Activated CD4-positive, alpha-beta memory T cell treated with anti-CD3 and anti-CD28 coated beads, Interleukin-2, amount 10 ng/mL, durations not matched to agents 7 days and 5 days (primary cell): ENCODE results near the gene FABP3. TPM values are rescaled to one million over a fixed set of nuclear protein-coding genes. Genes with fewer than 3 reads are reported as not detected.
A peak's percentile ranks its signal among the peaks of the same experiment; 100 is the strongest.
"Not testable (repeated sequence)": the region's sequence is repeated elsewhere in the genome, so short reads cannot be mapped to it uniquely, and the experiment has no call there.

Experiments used
- CTCF ChIA-PET: fragments of 350-600 bp; sonication (Branson Sonifier 250); formaldehyde crosslinking; loops from one replicate; lab custom pipeline; 2021; ENCODE audit warnings: antibody characterized with exemption, inconsistent platforms; lab: Charles Lee
- POLR2A ChIA-PET: fragments of 350-600 bp; sonication (Branson Sonifier 250); formaldehyde crosslinking; loops from one replicate; lab custom pipeline; 2021; ENCODE audit warnings: antibody characterized with exemption; lab: Charles Lee
- DNase-seq: peaks from one replicate; pipeline ENCODE4 v3.0.0-alpha.2; 2020
- H3K27ac Mint-ChIP-seq: one replicate; pipeline ENCODE4 v1.8.0; 2021; ENCODE audit warnings: mild to moderate bottlenecking, mixed read lengths
- H3K27me3 Mint-ChIP-seq: one replicate; pipeline ENCODE4 v1.8.0; 2021; ENCODE audit warnings: mixed read lengths
- H3K36me3 Mint-ChIP-seq: one replicate; pipeline ENCODE4 v1.8.0; 2021; ENCODE audit warnings: low read depth, mixed read lengths
- H3K4me1 Mint-ChIP-seq: one replicate; pipeline ENCODE4 v1.8.0; 2021; ENCODE audit warnings: mixed read lengths
- H3K4me3 Mint-ChIP-seq: one replicate; pipeline ENCODE4 v1.8.0; 2021; ENCODE audit warnings: mild to moderate bottlenecking, mixed read lengths
- H3K9me3 Mint-ChIP-seq: one replicate; pipeline ENCODE4 v1.8.0; 2021; ENCODE audit warnings: mixed read lengths
- total RNA-seq, 2 experiments: library from RNA; stranded (reverse); gene quantifications; one replicate each; pipeline ENCODE4 v1.2.3, GENCODE V29; 2021

The FABP3 gene
- total RNA-seq, 2 experiments from 2014 or later: not detected

GRCh38 chr1:31394584-31395193 is 21.8 kb upstream of the FABP3 start:
- H3K27me3 Mint-ChIP-seq: peaks cover 3% of the 10 kb centered on the region
- no peaks in the 10 kb centered on the region for H3K36me3 Mint-ChIP-seq
- CTCF ChIA-PET: interaction anchor here (0.6 to 4.5 kb wide), 30 partner anchors 11 to 418 kb away, joined by 3 to 42 read pairs (median 4); partner anchors contain the start of genes FABP3 and PEF1
- H3K4me3 Mint-ChIP-seq: peak overlapping the region; percentile 73
- H3K9me3 Mint-ChIP-seq: no peaks in the 10 kb centered on the region
- POLR2A ChIA-PET: interaction anchor here (0.8 to 1.3 kb wide), 5 partner anchors 10 to 154 kb away, joined by 3 read pairs; partner anchors contain the start of genes SERINC2, SNRNP40 and ZCCHC17
- DNase-seq: peak; percentile 82
- H3K4me1 Mint-ChIP-seq: peaks cover 12% of the 10 kb centered on the region
- H3K27ac Mint-ChIP-seq: no peak overlapping the region

GRCh38 chr1:31393463-31393862 is 20.6 kb upstream of the FABP3 start:
- ChIA-PET CTCF (interaction anchor here (1.3 to 4.5 kb wide), 7 partner anchors 10 to 208 kb away, joined by 3 to 42 read pairs (median 10); no protein-coding TSS in a partner anchor), POLR2A (no interaction called here)
- Mint-ChIP-seq H3K27me3 (peaks cover 3% of the 10 kb centered on the region), H3K9me3 (no peaks in the 10 kb centered on the region), H3K27ac (no peak overlapping the region), H3K36me3 (no peaks in the 10 kb centered on the region), H3K4me3 (no peak overlapping the region), H3K4me1 (peaks cover 12% of the 10 kb centered on the region)
- DNase-seq: no peak

GRCh38 chr1:31390071-31390470 is 17.2 kb upstream of the FABP3 start:
- H3K9me3 Mint-ChIP-seq: no peaks in the 10 kb centered on the region
- H3K4me3 Mint-ChIP-seq: no peak overlapping the region

DNA sequence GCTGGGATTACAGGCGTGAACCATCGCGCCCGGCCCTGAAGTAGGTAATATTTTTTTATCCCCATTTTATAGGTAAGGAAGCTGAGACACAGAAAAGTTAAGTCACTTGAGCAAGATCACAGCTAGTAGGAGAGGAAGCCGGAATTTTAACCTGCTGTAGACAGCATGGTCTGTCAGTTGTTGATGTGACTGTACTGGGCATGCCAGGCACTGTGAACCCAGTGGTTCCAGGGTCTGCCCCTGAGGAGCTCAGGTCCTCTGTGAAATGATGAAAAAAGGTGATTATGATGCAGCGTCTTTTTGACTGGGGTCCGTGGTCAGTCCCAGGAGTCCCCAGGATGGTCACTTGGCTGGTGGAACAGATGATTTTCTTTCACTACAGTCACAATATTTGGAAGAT is 16.7 kb upstream of the FABP3 start:
- peaks cover 8% of the 10 kb centered on the region for H3K27me3 Mint-ChIP-seq
- H3K9me3 Mint-ChIP-seq: no peaks in the 10 kb centered on the region
- H3K27ac Mint-ChIP-seq: no peak overlapping the region
- H3K4me3 Mint-ChIP-seq: no peak overlapping the region
- no peak for DNase-seq
- POLR2A ChIA-PET: no interaction called here
- CTCF ChIA-PET: no interaction called here
- no peaks in the 10 kb centered on the region for H3K36me3 Mint-ChIP-seq
- H3K4me1 Mint-ChIP-seq: peaks cover 4% of the 10 kb centered on the region

More at GRCh38 chr1:31390071-31390470, 17.2 kb upstream of the FABP3 start:
- ChIA-PET POLR2A (no interaction called here), CTCF (interaction anchor here (1.4 kb wide), 1 partner anchor 33 kb away, joined by 4 read pairs; no protein-coding TSS in a partner anchor)
- Mint-ChIP-seq H3K27ac (no peak overlapping the region), H3K36me3 (no peaks in the 10 kb centered on the region), H3K27me3 (peaks cover 8% of the 10 kb centered on the region), H3K4me1 (peaks cover 9% of the 10 kb centered on the region)
- DNase-seq: no peak

DNA sequence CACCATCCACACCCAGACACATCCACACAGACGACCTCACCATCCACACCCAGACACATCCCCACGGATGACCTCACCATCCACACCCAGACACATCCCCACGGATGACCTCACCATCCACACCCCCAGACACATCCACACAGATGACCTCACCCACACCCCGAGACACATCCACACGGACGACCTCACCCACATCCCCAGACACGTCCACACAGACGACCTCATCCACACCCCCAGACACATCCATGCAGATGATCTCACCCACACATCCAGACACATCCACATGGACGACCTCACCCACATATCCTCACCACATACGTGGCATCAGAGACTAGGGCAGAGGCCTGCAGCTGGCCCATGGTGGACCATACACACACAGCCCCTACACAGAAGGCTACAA is 14.7 kb upstream of the FABP3 start:
- Mint-ChIP-seq H3K4me1 (no peaks in the 10 kb centered on the region), H3K27me3 (peaks cover 10% of the 10 kb centered on the region), H3K4me3 (no peak overlapping the region), H3K36me3 (no peaks in the 10 kb centered on the region), H3K27ac (no peak overlapping the region), H3K9me3 (no peaks in the 10 kb centered on the region)
- DNase-seq: no peak
- ChIA-PET POLR2A (no interaction called here), CTCF (no interaction called here)

DNA sequence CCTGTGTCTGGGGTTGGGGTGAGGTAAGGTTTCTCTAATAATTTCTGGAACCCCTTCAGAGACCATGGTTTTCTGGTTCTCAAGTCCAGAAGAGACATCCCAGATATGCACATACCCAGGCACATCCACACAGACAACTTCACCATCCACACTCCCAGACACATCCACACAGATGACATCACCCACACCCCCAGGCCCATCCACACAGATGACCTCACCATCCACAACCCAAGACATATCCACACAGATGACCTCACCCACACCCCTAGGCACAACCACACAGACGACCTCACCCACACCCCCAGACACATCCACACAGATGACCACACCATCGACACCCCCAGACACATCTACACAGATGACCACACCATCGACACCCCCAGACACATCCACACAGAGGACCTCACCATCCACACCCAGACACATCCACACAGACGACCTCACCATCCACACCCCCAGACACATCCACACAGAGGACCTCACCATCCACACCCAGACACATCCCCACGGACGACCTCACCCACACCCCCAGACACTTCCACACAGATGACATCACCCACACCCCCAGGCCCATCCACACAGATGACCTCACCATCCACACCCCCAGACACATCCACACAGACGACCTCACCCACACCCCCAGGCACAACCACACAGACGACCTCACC is 13.8 kb upstream of the FABP3 start:
- H3K36me3 Mint-ChIP-seq, H3K27ac Mint-ChIP-seq, H3K4me1 Mint-ChIP-seq, CTCF ChIA-PET, POLR2A ChIA-PET, H3K4me3 Mint-ChIP-seq, DNase-seq, H3K9me3 Mint-ChIP-seq: not testable (repeated sequence)
- H3K27me3 Mint-ChIP-seq: peaks cover 14% of the 10 kb centered on the region

- Mint-ChIP-seq H3K4me3 (no peak overlapping the region), H3K36me3 (no peaks in the 10 kb centered on the region), H3K27ac (no peak overlapping the region), H3K4me1 (no peaks in the 10 kb centered on the region), H3K9me3 (no peaks in the 10 kb centered on the region), H3K27me3 (peaks cover 14% of the 10 kb centered on the region)
- POLR2A ChIA-PET: interaction anchor here (1.0 to 1.6 kb wide), 2 partner anchors 10 to 13 kb away, joined by 3 read pairs; no protein-coding TSS in a partner anchor
- no peak for DNase-seq
- CTCF ChIA-PET: interaction anchor here (2.2 kb wide), 1 partner anchor 10 kb away, joined by 12 read pairs; no protein-coding TSS in a partner anchor
Observed at GRCh38 chr1:31383967-31384366, 11.1 kb upstream of the FABP3 start.

GRCh38 chr1:31382379-31382989 is 9.6 kb upstream of the FABP3 start:
- no peak overlapping the region for H3K4me3 Mint-ChIP-seq
- H3K27me3 Mint-ChIP-seq: peaks cover 11% of the 10 kb centered on the region
- H3K36me3 Mint-ChIP-seq: no peaks in the 10 kb centered on the region
- no peaks in the 10 kb centered on the region for H3K9me3 Mint-ChIP-seq
- H3K27ac Mint-ChIP-seq: no peak overlapping the region
- POLR2A ChIA-PET: no interaction called here
- H3K4me1 Mint-ChIP-seq: no peaks in the 10 kb centered on the region
- CTCF ChIA-PET: no interaction called here
- no peak for DNase-seq

DNA sequence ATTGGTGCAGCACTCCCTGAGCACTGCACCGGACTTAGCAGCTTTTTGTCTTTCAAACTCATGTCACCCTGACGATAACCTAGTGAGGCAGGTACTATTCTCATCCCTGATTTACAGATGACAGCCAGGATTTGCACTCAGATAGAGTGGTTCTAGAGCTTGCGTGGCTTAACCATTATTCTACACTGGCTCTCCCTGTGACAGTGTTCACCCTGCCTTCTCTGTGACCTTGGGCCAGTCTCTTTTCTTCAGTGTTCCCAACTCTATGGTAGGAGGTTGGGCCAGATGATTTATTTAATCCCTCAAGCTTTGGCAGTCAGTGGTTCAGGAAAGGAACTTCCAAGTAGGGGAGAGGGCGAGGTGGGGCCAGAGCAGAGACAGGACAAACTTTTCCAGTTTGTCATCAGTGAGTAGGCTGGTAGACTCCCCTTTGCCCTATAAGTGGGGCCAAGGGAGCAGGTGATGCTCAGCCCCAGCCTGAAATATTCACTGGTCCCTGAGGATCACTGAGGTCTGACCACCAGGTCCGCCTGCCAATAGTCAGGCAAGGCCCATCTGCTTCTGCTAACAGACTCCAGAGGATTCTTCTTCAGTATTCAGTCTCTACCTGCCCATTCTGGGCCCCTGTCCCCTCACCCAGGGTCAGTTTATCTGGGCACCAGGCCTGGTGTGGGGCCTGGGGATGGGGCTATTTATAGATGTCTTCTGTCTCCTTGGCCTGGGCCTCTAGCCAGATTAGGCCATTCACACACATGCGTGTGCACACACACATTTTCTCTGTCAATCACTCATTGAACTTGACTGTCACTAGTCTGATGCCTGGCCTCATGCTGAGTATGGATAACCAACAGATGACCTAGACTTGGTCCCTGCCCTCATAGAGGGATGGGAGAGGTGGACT is 8.8 kb upstream of the FABP3 start:
- Mint-ChIP-seq H3K36me3 (no peaks in the 10 kb centered on the region), H3K27ac (no peak overlapping the region), H3K9me3 (no peaks in the 10 kb centered on the region), H3K4me3 (no peak overlapping the region), H3K27me3 (peaks cover 11% of the 10 kb centered on the region), H3K4me1 (peaks cover 1% of the 10 kb centered on the region)
- ChIA-PET POLR2A (no interaction called here), CTCF (no interaction called here)
- DNase-seq: no peak

GRCh38 chr1:31380181-31380580 is 7.3 kb upstream of the FABP3 start:
- no peaks in the 10 kb centered on the region for H3K36me3 Mint-ChIP-seq

GRCh38 chr1:31378001-31378400 is 5.1 kb upstream of the FABP3 start:
- Mint-ChIP-seq H3K4me1 (peaks cover 11% of the 10 kb centered on the region), H3K4me3 (no peak overlapping the region), H3K9me3 (no peaks in the 10 kb centered on the region), H3K27ac (no peak overlapping the region), H3K27me3 (peaks cover 17% of the 10 kb centered on the region), H3K36me3 (no peaks in the 10 kb centered on the region)
- CTCF ChIA-PET: no interaction called here
- DNase-seq: no peak
- POLR2A ChIA-PET: no interaction called here

More at GRCh38 chr1:31380181-31380580, 7.3 kb upstream of the FABP3 start:
- Mint-ChIP-seq H3K9me3 (no peaks in the 10 kb centered on the region), H3K27ac (no peak overlapping the region), H3K27me3 (peaks cover 11% of the 10 kb centered on the region), H3K4me1 (peaks cover 4% of the 10 kb centered on the region), H3K4me3 (no peak overlapping the region)
- DNase-seq: no peak
- CTCF ChIA-PET: no interaction called here
- POLR2A ChIA-PET: no interaction called here

- H3K36me3 Mint-ChIP-seq: peaks cover 3% of the 10 kb centered on the region
- CTCF ChIA-PET: no interaction called here
- H3K27ac Mint-ChIP-seq: no peak overlapping the region
- H3K4me1 Mint-ChIP-seq: peaks cover 16% of the 10 kb centered on the region
- peaks cover 17% of the 10 kb centered on the region for H3K27me3 Mint-ChIP-seq
- DNase-seq: no peak
- no peak overlapping the region for H3K4me3 Mint-ChIP-seq
- no peaks in the 10 kb centered on the region for H3K9me3 Mint-ChIP-seq
- POLR2A ChIA-PET: no interaction called here
Observed at GRCh38 chr1:31377364-31377863, 4.5 kb upstream of the FABP3 start.
